Activated T-cell treated with anti-CD3 and anti-CD28 coated beads, Interleukin-2, amount 50 U/mL, for 4 hours (primary cell): ENCODE measurements around the gene ARHGEF35. TPM values are rescaled to one million over a fixed set of nuclear protein-coding genes. Genes with fewer than 3 reads are reported as not detected.
"Not testable (repeated sequence)": the region's sequence is repeated elsewhere in the genome, so short reads cannot be mapped to it uniquely, and the experiment has no call there.

Experiments used
- ATAC-seq, 2 donors: fragments of 200-7000 bp; cut with Tn5 transposase; one replicate each; pipeline ENCODE4 v1.10.0; 2021
- DNase-seq: peaks from one replicate; pipeline ENCODE4 v3.0.0-alpha.2; 2020
- H3K27me3 Mint-ChIP-seq: one replicate; pipeline ENCODE4 v1.8.0; 2021; ENCODE audit warnings: low read depth, mixed read lengths
- H3K36me3 Mint-ChIP-seq: one replicate; pipeline ENCODE4 v1.8.0; 2022; ENCODE audit warnings: mixed read lengths; ENCODE audit not compliant: insufficient read depth
- H3K4me1 Mint-ChIP-seq: one replicate; pipeline ENCODE4 v1.8.0; 2021; ENCODE audit warnings: low read depth, mixed read lengths
- H3K4me3 Mint-ChIP-seq: one replicate; pipeline ENCODE4 v1.8.0; 2021; ENCODE audit warnings: mild to moderate bottlenecking, moderate library complexity, mixed read lengths
- H3K9me3 Mint-ChIP-seq: one replicate; pipeline ENCODE4 v1.8.0; 2021; ENCODE audit warnings: mixed read lengths
- total RNA-seq, 3 donors: library from RNA; stranded (reverse); gene quantifications; one replicate each; pipeline ENCODE4 v1.2.1, GENCODE V29; 2021

ARHGEF35 gene
- total RNA-seq, 3 donors from 2014 or later = 1.7 to 4.0 (median 2.6) TPM

- peak; percentile 21 to 73 for ATAC-seq
- not testable (repeated sequence) for H3K27me3 Mint-ChIP-seq, H3K36me3 Mint-ChIP-seq, DNase-seq, H3K4me3 Mint-ChIP-seq, H3K4me1 Mint-ChIP-seq, H3K9me3 Mint-ChIP-seq
Observed at GRCh38 chr7:144201978-144202377, 6.3 kb upstream of the ARHGEF35 start.

GRCh38 chr7:144198934-144199333 lies 3.3 kb upstream of the ARHGEF35 start:
- H3K36me3 Mint-ChIP-seq, H3K27me3 Mint-ChIP-seq, H3K4me1 Mint-ChIP-seq, ATAC-seq, H3K4me3 Mint-ChIP-seq, H3K9me3 Mint-ChIP-seq, DNase-seq: not testable (repeated sequence)

GRCh38 chr7:144194453-144194852 lies 1.2 kb downstream of the ARHGEF35 start:
- H3K9me3 Mint-ChIP-seq, H3K27me3 Mint-ChIP-seq, H3K36me3 Mint-ChIP-seq, H3K4me3 Mint-ChIP-seq, ATAC-seq, DNase-seq, H3K4me1 Mint-ChIP-seq: not testable (repeated sequence)

GRCh38 chr7:144193782-144194181 lies 1.9 kb downstream of the ARHGEF35 start:
- ATAC-seq, H3K4me3 Mint-ChIP-seq, DNase-seq, H3K4me1 Mint-ChIP-seq, H3K27me3 Mint-ChIP-seq, H3K36me3 Mint-ChIP-seq, H3K9me3 Mint-ChIP-seq: not testable (repeated sequence)

- H3K36me3 Mint-ChIP-seq, DNase-seq, H3K4me1 Mint-ChIP-seq, H3K4me3 Mint-ChIP-seq, H3K27me3 Mint-ChIP-seq, H3K9me3 Mint-ChIP-seq: not testable (repeated sequence)
- ATAC-seq = peak in 1 of 2 donors; percentile 31
Observed at GRCh38 chr7:144188578-144189171, 7.0 kb downstream of the ARHGEF35 start.

GRCh38 chr7:144187848-144188247 lies 7.8 kb downstream of the ARHGEF35 start:
- not testable (repeated sequence) for H3K27me3 Mint-ChIP-seq, H3K9me3 Mint-ChIP-seq, H3K36me3 Mint-ChIP-seq, H3K4me1 Mint-ChIP-seq, DNase-seq, ATAC-seq, H3K4me3 Mint-ChIP-seq

- H3K4me3 Mint-ChIP-seq, H3K9me3 Mint-ChIP-seq, H3K36me3 Mint-ChIP-seq, ATAC-seq, DNase-seq, H3K27me3 Mint-ChIP-seq, H3K4me1 Mint-ChIP-seq: not testable (repeated sequence)
Observed at GRCh38 chr7:144183166-144183565, 12.5 kb downstream of the ARHGEF35 start, which contains the start of gene CTAGE4. Gene CTAGE4, plus strand, starts transcription at chr7:144183466. Its CDS starts 38 bp downstream, at chr7:144183504.

GRCh38 chr7:144179165-144179479 lies 16.5 kb downstream of the ARHGEF35 start:
- not testable (repeated sequence) for H3K4me1 Mint-ChIP-seq, H3K4me3 Mint-ChIP-seq, DNase-seq, H3K9me3 Mint-ChIP-seq, ATAC-seq, H3K27me3 Mint-ChIP-seq, H3K36me3 Mint-ChIP-seq

- not testable (repeated sequence) for H3K36me3 Mint-ChIP-seq, H3K27me3 Mint-ChIP-seq, DNase-seq, H3K9me3 Mint-ChIP-seq, H3K4me1 Mint-ChIP-seq, H3K4me3 Mint-ChIP-seq
- peak; percentile 73 to 82 for ATAC-seq
Observed at GRCh38 chr7:144178380-144179164, 17.1 kb downstream of the ARHGEF35 start.

- no peak overlapping the region for H3K4me3 Mint-ChIP-seq
- no peaks in the 10 kb centered on the region for H3K4me1 Mint-ChIP-seq
- peaks cover 2% of the 10 kb centered on the region for H3K9me3 Mint-ChIP-seq
- ATAC-seq (no peak), DNase-seq (no peak)
- no peaks in the 10 kb centered on the region for H3K36me3 Mint-ChIP-seq
- peaks cover 9% of the 10 kb centered on the region for H3K27me3 Mint-ChIP-seq
Observed at GRCh38 chr7:144174613-144175012, 21.0 kb downstream of the ARHGEF35 start.

GRCh38 chr7:144171594-144172350 lies 23.9 kb downstream of the ARHGEF35 start:
- not testable (repeated sequence) for H3K9me3 Mint-ChIP-seq, ATAC-seq, DNase-seq, H3K27me3 Mint-ChIP-seq, H3K4me1 Mint-ChIP-seq, H3K36me3 Mint-ChIP-seq, H3K4me3 Mint-ChIP-seq

GRCh38 chr7:144164784-144165183 lies 30.8 kb downstream of the ARHGEF35 start:
- Mint-ChIP-seq H3K4me3 (no peak overlapping the region), H3K9me3 (peaks cover 3% of the 10 kb centered on the region), H3K27me3 (peaks cover 13% of the 10 kb centered on the region), H3K4me1 (no peaks in the 10 kb centered on the region), H3K36me3 (no peaks in the 10 kb centered on the region)
- DNase-seq = no peak
- ATAC-seq = no peak

- Mint-ChIP-seq H3K4me1 (no peaks in the 10 kb centered on the region), H3K4me3 (no peak overlapping the region), H3K9me3 (no peaks in the 10 kb centered on the region), H3K36me3 (no peaks in the 10 kb centered on the region), H3K27me3 (peaks cover 11% of the 10 kb centered on the region)
- no peak for DNase-seq
- ATAC-seq = no peak
Observed at GRCh38 chr7:144158861-144159260, 36.8 kb downstream of the ARHGEF35 start.

- DNase-seq (no peak), ATAC-seq (no peak)
- Mint-ChIP-seq H3K4me3 (no peak overlapping the region), H3K27me3 (no peaks in the 10 kb centered on the region), H3K36me3 (peaks cover 4% of the 10 kb centered on the region), H3K4me1 (no peaks in the 10 kb centered on the region), H3K9me3 (peaks cover 33% of the 10 kb centered on the region)
Observed at GRCh38 chr7:144148224-144148827, 47.3 kb downstream of the ARHGEF35 start.
